ENCODE data around the gene ACAA2. TPM values are rescaled to one million over a fixed set of nuclear protein-coding genes. Genes with fewer than 3 reads are reported as not detected.

ACAA2 gene
- total RNA-seq, 1 experiment from 2014 or later = 50.8 TPM

DNA sequence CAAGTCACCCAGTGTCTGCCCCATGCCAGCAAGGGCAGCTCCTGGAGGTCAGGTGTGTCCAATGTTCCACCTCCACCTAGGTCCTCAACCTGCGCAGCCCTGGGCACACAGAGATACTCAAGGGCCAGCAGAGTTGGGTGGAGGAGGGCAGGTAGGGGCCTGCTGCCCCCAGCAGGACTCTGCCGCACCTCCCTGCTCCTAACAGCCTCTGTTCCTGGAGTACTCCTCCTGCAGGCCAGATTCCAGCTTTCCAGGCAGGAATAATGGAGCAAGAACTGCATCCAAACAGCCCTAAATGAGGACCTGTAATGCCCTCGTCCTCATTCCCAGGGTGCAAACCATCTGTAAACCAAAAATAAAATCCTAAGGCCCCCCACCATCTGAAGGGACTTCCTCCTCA, 44.4 kb upstream of the ACAA2 start:
- no peak for ATAC-seq
- in situ Hi-C loops (cut with HindIII; ENCODE audit: low pct_unique_long_range_greater_than_20kb, low sequenced_read_pairs) (no loop called here), intact Hi-C loops (cut with micrococcal nuclease; ENCODE audit: unreplicated experiment) (loop anchor here (1.0 to 2.0 kb wide), 2 partner anchors 299 to 347 kb away; no protein-coding TSS in a partner anchor)
- Histone ChIP-seq H3K27me3 (ENCODE audit: control insufficient read depth, insufficient read depth, low read length) (no peaks in the 10 kb centered on the region), H3K27ac (ENCODE audit: low read length) (no peak overlapping the region), H3K36me3 (ENCODE audit: control insufficient read depth, insufficient read depth, low read length) (no peaks in the 10 kb centered on the region), H3K4me1 (ENCODE audit: control insufficient read depth, insufficient read depth, low read length) (no peaks in the 10 kb centered on the region; the same call in 1 of the 2 replicates), H3K4me3 (ENCODE audit: low read depth in 2 of 2, low read length in 2 of 2) (no peak overlapping the region), H3K9me3 (ENCODE audit: control insufficient read depth, insufficient read depth, low read depth, low read length) (no peaks in the 10 kb centered on the region)
- ChIA-PET CTCF (interaction anchor here (1.5 kb wide), 1 partner anchor 347 kb away, joined by 9 read pairs; no protein-coding TSS in a partner anchor), POLR2A (no interaction called here)
- BruUV-seq (replicated peaks) = no TSS peak
- no peak for DNase-seq (ENCODE audit: low read depth, low spot score)
- TF ChIP-seq TCF7L2 (IDR thresholded peaks at IDR 0.05; ENCODE audit: low read depth, low read length) = no peak
- TF ChIP-seq, protein P1, sequence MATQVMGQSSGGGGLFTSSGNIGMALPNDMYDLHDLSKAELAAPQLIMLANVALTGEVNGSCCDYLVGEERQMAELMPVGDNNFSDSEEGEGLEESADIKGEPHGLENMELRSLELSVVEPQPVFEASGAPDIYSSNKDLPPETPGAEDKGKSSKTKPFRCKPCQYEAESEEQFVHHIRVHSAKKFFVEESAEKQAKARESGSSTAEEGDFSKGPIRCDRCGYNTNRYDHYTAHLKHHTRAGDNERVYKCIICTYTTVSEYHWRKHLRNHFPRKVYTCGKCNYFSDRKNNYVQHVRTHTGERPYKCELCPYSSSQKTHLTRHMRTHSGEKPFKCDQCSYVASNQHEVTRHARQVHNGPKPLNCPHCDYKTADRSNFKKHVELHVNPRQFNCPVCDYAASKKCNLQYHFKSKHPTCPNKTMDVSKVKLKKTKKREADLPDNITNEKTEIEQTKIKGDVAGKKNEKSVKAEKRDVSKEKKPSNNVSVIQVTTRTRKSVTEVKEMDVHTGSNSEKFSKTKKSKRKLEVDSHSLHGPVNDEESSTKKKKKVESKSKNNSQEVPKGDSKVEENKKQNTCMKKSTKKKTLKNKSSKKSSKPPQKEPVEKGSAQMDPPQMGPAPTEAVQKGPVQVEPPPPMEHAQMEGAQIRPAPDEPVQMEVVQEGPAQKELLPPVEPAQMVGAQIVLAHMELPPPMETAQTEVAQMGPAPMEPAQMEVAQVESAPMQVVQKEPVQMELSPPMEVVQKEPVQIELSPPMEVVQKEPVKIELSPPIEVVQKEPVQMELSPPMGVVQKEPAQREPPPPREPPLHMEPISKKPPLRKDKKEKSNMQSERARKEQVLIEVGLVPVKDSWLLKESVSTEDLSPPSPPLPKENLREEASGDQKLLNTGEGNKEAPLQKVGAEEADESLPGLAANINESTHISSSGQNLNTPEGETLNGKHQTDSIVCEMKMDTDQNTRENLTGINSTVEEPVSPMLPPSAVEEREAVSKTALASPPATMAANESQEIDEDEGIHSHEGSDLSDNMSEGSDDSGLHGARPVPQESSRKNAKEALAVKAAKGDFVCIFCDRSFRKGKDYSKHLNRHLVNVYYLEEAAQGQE (IDR thresholded peaks at IDR 0.05; ENCODE audit: insufficient read depth in 1 of 2, low read depth in 2 of 2, low read length in 1 of 2) = no peak
- no peak for TF ChIP-seq POLR2AphosphoS5 (IDR thresholded peaks at IDR 0.05; ENCODE audit: low read depth, low read length)
- no peak for TF ChIP-seq SIN3A (IDR thresholded peaks at IDR 0.05; ENCODE audit: borderline replicate concordance, insufficient read depth, low read depth, low read length)
- TF ChIP-seq, protein P2, sequence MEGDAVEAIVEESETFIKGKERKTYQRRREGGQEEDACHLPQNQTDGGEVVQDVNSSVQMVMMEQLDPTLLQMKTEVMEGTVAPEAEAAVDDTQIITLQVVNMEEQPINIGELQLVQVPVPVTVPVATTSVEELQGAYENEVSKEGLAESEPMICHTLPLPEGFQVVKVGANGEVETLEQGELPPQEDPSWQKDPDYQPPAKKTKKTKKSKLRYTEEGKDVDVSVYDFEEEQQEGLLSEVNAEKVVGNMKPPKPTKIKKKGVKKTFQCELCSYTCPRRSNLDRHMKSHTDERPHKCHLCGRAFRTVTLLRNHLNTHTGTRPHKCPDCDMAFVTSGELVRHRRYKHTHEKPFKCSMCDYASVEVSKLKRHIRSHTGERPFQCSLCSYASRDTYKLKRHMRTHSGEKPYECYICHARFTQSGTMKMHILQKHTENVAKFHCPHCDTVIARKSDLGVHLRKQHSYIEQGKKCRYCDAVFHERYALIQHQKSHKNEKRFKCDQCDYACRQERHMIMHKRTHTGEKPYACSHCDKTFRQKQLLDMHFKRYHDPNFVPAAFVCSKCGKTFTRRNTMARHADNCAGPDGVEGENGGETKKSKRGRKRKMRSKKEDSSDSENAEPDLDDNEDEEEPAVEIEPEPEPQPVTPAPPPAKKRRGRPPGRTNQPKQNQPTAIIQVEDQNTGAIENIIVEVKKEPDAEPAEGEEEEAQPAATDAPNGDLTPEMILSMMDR (IDR thresholded peaks at IDR 0.05) = no peak

DNA sequence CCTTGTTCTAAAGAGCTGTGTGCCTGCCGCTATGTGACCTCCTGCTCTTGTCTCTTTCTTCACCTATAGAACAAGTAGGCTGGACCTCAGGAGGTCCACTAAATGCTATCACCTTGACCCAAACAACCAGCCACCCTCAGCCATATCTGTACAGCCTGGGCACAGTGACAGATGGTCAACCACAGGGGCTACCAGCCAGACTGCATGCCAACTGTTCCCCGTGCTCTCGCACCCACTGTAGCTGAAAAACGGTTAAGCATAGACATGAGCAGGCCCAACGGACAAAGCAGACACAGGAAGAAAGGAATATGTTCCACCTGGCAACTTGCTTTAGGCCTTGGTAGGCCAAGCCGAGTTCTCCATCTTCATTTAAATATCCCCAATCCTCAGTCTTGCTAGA, 43.2 kb upstream of the ACAA2 start:
- DNase-seq (ENCODE audit: low read depth, low spot score) (no peak), ATAC-seq (no peak)
- no peak for TF ChIP-seq SIN3A (IDR thresholded peaks at IDR 0.05; ENCODE audit: borderline replicate concordance, insufficient read depth, low read depth, low read length)
- TF ChIP-seq POLR2AphosphoS5 (IDR thresholded peaks at IDR 0.05; ENCODE audit: low read depth, low read length) = no peak
- no peak for TF ChIP-seq TCF7L2 (IDR thresholded peaks at IDR 0.05; ENCODE audit: low read depth, low read length)
- TF ChIP-seq, protein P2 (IDR thresholded peaks at IDR 0.05) = no peak
- BruUV-seq (replicated peaks) = no TSS peak
- Histone ChIP-seq H3K36me3 (ENCODE audit: control insufficient read depth, insufficient read depth, low read length) (no peaks in the 10 kb centered on the region), H3K27me3 (ENCODE audit: control insufficient read depth, insufficient read depth, low read length) (no peaks in the 10 kb centered on the region), H3K9me3 (ENCODE audit: control insufficient read depth, insufficient read depth, low read depth, low read length) (no peaks in the 10 kb centered on the region), H3K27ac (ENCODE audit: low read length) (no peak overlapping the region), H3K4me1 (ENCODE audit: control insufficient read depth, insufficient read depth, low read length) (no peaks in the 10 kb centered on the region; the same call in 1 of the 2 replicates), H3K4me3 (ENCODE audit: low read depth in 2 of 2, low read length in 2 of 2) (no peak overlapping the region)
- ChIA-PET POLR2A (no interaction called here), CTCF (no interaction called here)
- in situ Hi-C loops (cut with HindIII; ENCODE audit: low pct_unique_long_range_greater_than_20kb, low sequenced_read_pairs) = no loop called here
- intact Hi-C loops (cut with micrococcal nuclease; ENCODE audit: unreplicated experiment) = no loop called here
